ENCODE measurements around the gene MTMR12.

Gene MTMR12

GRCh38 chr5:32329395-32329834 is 16.7 kb upstream of the MTMR12 start:
- Histone ChIP-seq H3K4me1 (ENCODE audit: insufficient read depth, poor library complexity, severe bottlenecking) (peaks cover 6% of the 10 kb centered on the region), H3K36me3 (ENCODE audit: low read depth) (no peaks in the 10 kb centered on the region), H3K27ac (ENCODE audit: poor library complexity, severe bottlenecking) (no peak overlapping the region), H3K4me3 (ENCODE audit: severe bottlenecking) (no peak overlapping the region), H3K27me3 (ENCODE audit: insufficient read depth, poor library complexity, severe bottlenecking) (no peaks in the 10 kb centered on the region), H3K9me3 (ENCODE audit: severe bottlenecking) (no peaks in the 10 kb centered on the region)
- TF ChIP-seq CTCF (IDR thresholded peaks at IDR 0.05; ENCODE audit: poor library complexity, severe bottlenecking), result peak; percentile 90
- DNase-seq (ENCODE audit: low spot score) (no peak), ATAC-seq (ENCODE audit: low read depth) (peak; percentile 77)

DNA sequence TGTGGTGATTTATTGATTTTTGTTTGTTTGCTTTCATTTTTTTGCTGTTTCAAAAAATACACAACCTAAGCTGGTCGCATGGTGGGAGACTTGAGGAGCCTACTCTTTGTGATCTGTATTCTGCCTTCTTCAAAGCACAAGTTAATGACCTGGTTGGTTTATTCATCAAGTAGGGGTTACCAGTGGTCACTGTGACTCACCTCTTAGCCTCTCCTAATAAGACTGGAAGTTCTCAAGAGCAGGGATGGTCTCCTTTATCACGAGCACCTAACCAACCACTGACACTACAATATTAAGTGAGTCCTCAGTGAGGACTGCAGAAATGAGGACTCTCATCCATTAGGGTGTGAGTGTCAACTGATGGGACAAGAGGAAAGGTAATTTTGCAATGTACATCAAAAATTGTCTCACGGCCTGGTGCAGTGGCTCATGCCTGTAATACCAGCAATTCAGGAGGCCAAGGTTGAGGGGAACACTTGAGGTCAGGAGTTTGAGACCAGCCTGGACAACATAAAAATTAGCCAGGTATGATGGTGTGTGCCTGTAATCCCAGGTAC is 13.6 kb upstream of the MTMR12 start:
- TF ChIP-seq CTCF (IDR thresholded peaks at IDR 0.05; ENCODE audit: poor library complexity, severe bottlenecking), result no peak
- Histone ChIP-seq H3K36me3 (ENCODE audit: low read depth) (no peaks in the 10 kb centered on the region), H3K4me1 (ENCODE audit: insufficient read depth, poor library complexity, severe bottlenecking) (no peaks in the 10 kb centered on the region), H3K9me3 (ENCODE audit: severe bottlenecking) (peaks cover 3% of the 10 kb centered on the region), H3K27ac (ENCODE audit: poor library complexity, severe bottlenecking) (no peak overlapping the region), H3K27me3 (ENCODE audit: insufficient read depth, poor library complexity, severe bottlenecking) (no peaks in the 10 kb centered on the region), H3K4me3 (ENCODE audit: severe bottlenecking) (no peak overlapping the region)
- DNase-seq (ENCODE audit: low spot score) (no peak), ATAC-seq (ENCODE audit: low read depth) (peak; percentile 57)

DNA sequence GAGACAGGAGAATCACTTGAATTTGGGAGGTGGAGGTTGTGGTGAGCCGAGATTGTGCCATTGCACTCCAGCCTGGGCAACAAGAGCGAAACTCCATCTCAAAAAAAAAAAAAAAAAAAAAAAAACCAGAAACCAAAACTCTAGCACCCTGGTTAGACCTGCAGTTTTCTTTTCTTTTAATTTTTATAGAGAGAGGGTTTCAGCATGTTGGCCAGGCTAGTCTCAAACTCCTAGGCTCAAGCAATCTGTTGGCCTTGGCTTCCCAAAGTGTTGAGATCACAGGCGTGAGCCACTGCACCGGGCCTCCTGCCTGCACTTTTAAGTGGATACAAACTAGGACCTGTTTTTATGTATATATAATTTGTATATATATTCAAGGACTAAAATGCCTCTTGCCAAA is 12.9 kb upstream of the MTMR12 start:
- Histone ChIP-seq H3K36me3 (ENCODE audit: low read depth) (no peaks in the 10 kb centered on the region), H3K27ac (ENCODE audit: poor library complexity, severe bottlenecking) (no peak overlapping the region), H3K27me3 (ENCODE audit: insufficient read depth, poor library complexity, severe bottlenecking) (no peaks in the 10 kb centered on the region), H3K4me3 (ENCODE audit: severe bottlenecking) (no peak overlapping the region), H3K4me1 (ENCODE audit: insufficient read depth, poor library complexity, severe bottlenecking) (no peaks in the 10 kb centered on the region), H3K9me3 (ENCODE audit: severe bottlenecking) (peaks cover 3% of the 10 kb centered on the region)
- no peak for DNase-seq (ENCODE audit: low spot score)
- ATAC-seq (ENCODE audit: low read depth), result no peak
- no peak for TF ChIP-seq CTCF (IDR thresholded peaks at IDR 0.05; ENCODE audit: poor library complexity, severe bottlenecking)

GRCh38 chr5:32325062-32325461 is 12.3 kb upstream of the MTMR12 start:
- Histone ChIP-seq H3K4me3 (ENCODE audit: severe bottlenecking) (no peak overlapping the region), H3K27ac (ENCODE audit: poor library complexity, severe bottlenecking) (no peak overlapping the region), H3K36me3 (ENCODE audit: low read depth) (no peaks in the 10 kb centered on the region), H3K27me3 (ENCODE audit: insufficient read depth, poor library complexity, severe bottlenecking) (no peaks in the 10 kb centered on the region), H3K4me1 (ENCODE audit: insufficient read depth, poor library complexity, severe bottlenecking) (no peaks in the 10 kb centered on the region), H3K9me3 (ENCODE audit: severe bottlenecking) (peaks cover 3% of the 10 kb centered on the region)
- ATAC-seq (ENCODE audit: low read depth), result peak; percentile 47
- no peak for DNase-seq (ENCODE audit: low spot score)
- no peak for TF ChIP-seq CTCF (IDR thresholded peaks at IDR 0.05; ENCODE audit: poor library complexity, severe bottlenecking)

DNA sequence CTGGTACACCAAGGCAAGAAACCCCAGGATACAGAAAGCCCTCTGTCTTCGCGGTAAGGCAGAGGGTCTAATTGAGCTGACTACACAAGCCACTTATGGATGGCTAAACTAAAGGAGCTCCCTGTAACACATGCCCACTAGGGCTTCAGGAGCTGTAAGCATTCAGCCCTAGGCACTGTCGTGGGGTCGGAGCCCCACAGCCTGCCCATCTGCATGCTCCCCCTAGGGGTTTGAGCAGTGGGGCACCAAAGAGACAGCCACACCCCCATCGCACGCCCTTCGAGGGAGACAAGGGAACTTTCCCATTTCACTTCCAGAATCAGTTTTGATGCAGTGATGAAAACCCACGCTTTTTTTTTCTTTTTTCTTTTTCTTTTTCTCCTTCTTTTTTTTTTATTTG is 11.0 kb upstream of the MTMR12 start:
- ATAC-seq (ENCODE audit: low read depth), result no peak
- H3K27ac ChIP-seq (ENCODE audit: poor library complexity, severe bottlenecking), result no peak overlapping the region
- no peak for TF ChIP-seq CTCF (IDR thresholded peaks at IDR 0.05; ENCODE audit: poor library complexity, severe bottlenecking)

More for the DNA sequence above, 11.0 kb upstream of the MTMR12 start:
- Histone ChIP-seq H3K27me3 (ENCODE audit: insufficient read depth, poor library complexity, severe bottlenecking) (no peaks in the 10 kb centered on the region), H3K4me3 (ENCODE audit: severe bottlenecking) (no peak overlapping the region), H3K4me1 (ENCODE audit: insufficient read depth, poor library complexity, severe bottlenecking) (no peaks in the 10 kb centered on the region), H3K9me3 (ENCODE audit: severe bottlenecking) (peaks cover 3% of the 10 kb centered on the region), H3K36me3 (ENCODE audit: low read depth) (no peaks in the 10 kb centered on the region)
- no peak for DNase-seq (ENCODE audit: low spot score)

All from RWPE2 (cell line).